GM19324 (cell line): ENCODE measurements around the gene SDC3.

Source experiments
- ATAC-seq: cut with Tn5 transposase; IDR thresholded peaks from one replicate; pipeline ENCODE4 v1.9.1; 2021; ENCODE audit warnings: mild to moderate bottlenecking, moderate library complexity; ENCODE audit not compliant: unreplicated experiment, low FRiP score

The SDC3 gene

DNA sequence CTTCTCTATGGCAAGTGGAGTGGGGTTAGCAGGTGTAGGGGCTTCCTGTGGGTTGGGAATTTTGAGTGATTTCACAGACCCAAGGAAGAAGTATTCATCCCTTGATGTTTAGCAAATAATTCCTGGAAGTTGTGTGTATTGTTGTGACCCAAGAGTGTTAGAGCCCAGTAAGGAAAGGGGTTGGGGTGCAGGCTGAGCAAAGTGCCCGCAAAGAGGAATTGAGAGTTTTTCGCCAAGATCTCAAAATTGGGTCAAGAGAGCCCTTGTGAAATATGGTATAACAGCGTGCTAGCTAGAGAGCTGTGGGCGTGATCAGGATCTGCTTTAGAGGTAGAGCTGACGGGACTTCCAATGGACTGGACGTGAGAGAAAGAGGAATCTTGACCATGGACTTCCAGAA lies 78.0 kb downstream of the SDC3 start:
- ATAC-seq: no peak

GRCh38 chr1:30829889-30830288 lies 78.7 kb downstream of the SDC3 start:
- ATAC-seq: no peak

- no peak for ATAC-seq
Measured at GRCh38 chr1:30824736-30825429, 83.7 kb downstream of the SDC3 start.

GRCh38 chr1:30823969-30824735 lies 84.4 kb downstream of the SDC3 start:
- ATAC-seq: peak; percentile 70

- no peak for ATAC-seq
Measured at GRCh38 chr1:30823627-30823968, 85.0 kb downstream of the SDC3 start.

DNA sequence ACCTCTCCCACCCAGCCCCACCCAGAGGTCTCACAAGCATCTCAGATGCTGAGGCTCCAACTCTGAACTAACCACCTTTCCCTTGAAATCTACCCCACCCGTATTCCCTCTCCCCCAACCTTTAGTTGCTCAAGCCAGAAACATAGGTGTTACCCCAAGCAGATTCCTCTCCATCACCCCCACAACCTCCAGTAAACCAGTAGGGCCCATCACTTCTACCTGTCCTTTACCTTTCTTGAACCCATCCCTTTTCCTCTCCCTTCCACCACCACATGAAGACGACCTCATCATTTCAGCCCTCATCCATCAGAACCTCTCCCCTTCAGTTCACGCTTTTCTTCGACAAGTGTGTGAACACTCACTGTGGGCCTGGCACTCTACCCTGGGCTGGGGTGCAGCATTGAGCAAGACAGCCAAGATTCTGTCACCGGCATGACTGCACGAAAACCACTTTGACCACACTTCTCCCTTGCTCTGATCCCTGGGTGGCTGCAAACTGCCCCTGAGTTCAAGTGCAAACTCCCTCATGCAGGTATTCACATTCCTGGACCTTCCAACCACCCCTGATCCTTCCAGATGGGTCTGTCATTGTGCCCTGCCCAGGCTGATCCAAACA lies 85.5 kb downstream of the SDC3 start:
- no peak for ATAC-seq

DNA sequence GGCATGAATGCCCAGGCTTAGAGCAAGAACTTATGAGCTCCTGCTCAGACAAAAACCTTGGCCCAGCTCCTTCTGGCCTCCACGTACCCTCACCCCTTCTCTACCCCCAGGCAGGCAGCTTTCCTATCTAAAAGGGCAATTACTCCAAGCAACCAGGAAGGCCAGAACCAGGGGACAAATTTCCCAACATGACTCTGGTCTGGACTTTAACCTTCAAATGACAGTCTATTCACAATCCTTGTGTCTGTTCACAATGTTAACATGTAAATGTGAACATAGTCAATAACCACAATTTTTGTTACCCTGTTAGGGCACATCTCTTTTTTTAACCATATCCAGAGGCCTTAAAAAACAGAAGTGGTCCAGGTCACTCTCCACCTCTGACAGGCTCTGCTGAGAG lies 86.6 kb downstream of the SDC3 start:
- ATAC-seq: no peak

DNA sequence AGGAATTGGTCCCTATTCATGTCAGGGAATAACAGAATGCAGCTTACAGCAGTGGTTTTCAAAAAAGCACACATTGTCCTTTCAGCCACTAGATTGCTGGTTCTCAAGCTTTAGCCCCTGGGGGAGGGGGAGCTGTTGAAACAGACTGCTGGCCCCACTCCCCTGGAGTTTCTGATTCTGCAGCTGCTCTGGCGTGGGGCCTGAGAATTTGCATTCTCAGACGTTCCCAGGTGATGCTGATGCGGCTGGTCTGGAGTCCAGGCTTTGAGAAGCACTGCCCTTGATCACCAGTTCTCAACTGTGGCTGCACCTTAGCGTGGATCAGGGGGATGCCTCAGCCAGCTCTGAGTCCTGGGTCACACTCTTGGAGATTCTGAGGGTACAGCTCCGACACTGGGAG lies 88.3 kb downstream of the SDC3 start:
- ATAC-seq: no peak
